GM23338 (cell line): ENCODE results near the gene FRG2C. TPM values are rescaled to one million over a fixed set of nuclear protein-coding genes. Genes with fewer than 3 reads are reported as not detected.
"Not testable (repeated sequence)": the region's sequence is repeated elsewhere in the genome, so short reads cannot be mapped to it uniquely, and the experiment has no call there.

Source experiments
- ATAC-seq: fragments of 200-7000 bp; cut with Tn5 transposase; 3 replicates; pipeline ENCODE4 v1.9.1; 2020
- DNase-seq: peaks from one replicate; pipeline ENCODE4 v3.0.0-alpha.2; 2015; ENCODE audit warnings: low spot score
- H2AFZ ChIP-seq: fragments of 200-600 bp; sonication (generic); 2 replicates; pipeline ENCODE4 v1.8.0; 2016; ENCODE audit warnings: antibody characterized with exemption, mild to moderate bottlenecking, moderate library complexity
- H3F3A ChIP-seq: fragments of 200-600 bp; sonication (generic); replicated peaks from 2 replicates; pipeline ENCODE4 v1.8.0; 2017; ENCODE audit warnings: antibody characterized with exemption, mixed run types, low read depth
- H3K27ac ChIP-seq: fragments of 200-600 bp; sonication (generic); 2 replicates; pipeline ENCODE4 v1.6.1; 2016; ENCODE audit warnings: low read depth
- H3K27me3 ChIP-seq: fragments of 200-600 bp; sonication (generic); 2 replicates; pipeline ENCODE4 v1.8.0; 2016; ENCODE audit warnings: mild to moderate bottlenecking, mixed run types, moderate library complexity; ENCODE audit not compliant: insufficient read depth
- H3K36me3 ChIP-seq: fragments of 200-600 bp; sonication (generic); 2 replicates; pipeline ENCODE4 v1.8.0; 2016; ENCODE audit warnings: mild to moderate bottlenecking; ENCODE audit not compliant: insufficient read depth
- H3K4me1 ChIP-seq: fragments of 200-600 bp; sonication (generic); 2 replicates; pipeline ENCODE4 v1.8.0; 2016; ENCODE audit warnings: mild to moderate bottlenecking, moderate library complexity; ENCODE audit not compliant: insufficient read depth
- H3K4me2 ChIP-seq: fragments of 200-600 bp; sonication (generic); 2 replicates; pipeline ENCODE4 v1.7.1; 2017; ENCODE audit warnings: mixed run types
- H3K4me3 ChIP-seq: fragments of 200-600 bp; sonication (generic); 2 replicates; pipeline ENCODE4 v1.6.1; 2016; ENCODE audit warnings: mixed run types
- H3K79me2 ChIP-seq: fragments of 200-600 bp; sonication (generic); replicated peaks from 2 replicates; pipeline ENCODE4 v1.8.0; 2017; ENCODE audit warnings: mild to moderate bottlenecking; ENCODE audit not compliant: insufficient read depth
- H3K9me2 ChIP-seq: fragments of 200-600 bp; sonication (generic); 2 replicates; pipeline ENCODE4 v1.8.0; 2017; ENCODE audit not compliant: insufficient read depth
- H4K20me1 ChIP-seq: fragments of 200-600 bp; sonication (generic); replicated peaks from 2 replicates; pipeline ENCODE4 v1.8.0; 2017; ENCODE audit warnings: mild to moderate bottlenecking; ENCODE audit not compliant: insufficient read depth
- H3K27ac Mint-ChIP-seq: 2 replicates; pipeline ENCODE4 v1.8.0; 2020; ENCODE audit warnings: inconsistent platforms, mild to moderate bottlenecking, moderate library complexity, mixed read lengths
- H3K27me3 Mint-ChIP-seq: 3 replicates; pipeline ENCODE4 v1.8.0; 2022; ENCODE audit warnings: low read depth, mild to moderate bottlenecking, moderate library complexity, mixed read lengths, inconsistent platforms; ENCODE audit not compliant: insufficient read depth, poor library complexity
- H3K36me3 Mint-ChIP-seq: 3 replicates; pipeline ENCODE4 v1.8.0; 2021; ENCODE audit warnings: low read depth, mild to moderate bottlenecking, inconsistent platforms, moderate library complexity, mixed read lengths
- H3K4me1 Mint-ChIP-seq: 3 replicates; pipeline ENCODE4 v1.8.0; 2020; ENCODE audit warnings: mild to moderate bottlenecking, inconsistent platforms, mixed read lengths
- H3K4me3 Mint-ChIP-seq: 3 replicates; pipeline ENCODE4 v1.8.0; 2021; ENCODE audit warnings: moderate library complexity, mild to moderate bottlenecking, inconsistent platforms, mixed read lengths
- H3K9me3 Mint-ChIP-seq: 3 replicates; pipeline ENCODE4 v1.8.0; 2020; ENCODE audit warnings: moderate library complexity, mild to moderate bottlenecking, inconsistent platforms, mixed read lengths
- CREB1 ChIP-seq: fragments of 250-450 bp; sonication (Bioruptor Pico); IDR thresholded peaks from 2 replicates; pipeline ENCODE4 v1.5.0; 2020; ENCODE audit warnings: low read depth, mild to moderate bottlenecking, moderate library complexity
- ETS1 ChIP-seq: IDR thresholded peaks from 2 replicates; pipeline ENCODE4 v1.6.1; 2016; ENCODE audit warnings: antibody characterized with exemption
- STAT1 ChIP-seq: IDR thresholded peaks from one replicate; pipeline ENCODE4 v1.6.1; 2016; ENCODE audit warnings: antibody characterized with exemption; ENCODE audit not compliant: unreplicated experiment
- ZNF462 ChIP-seq: fragments of 250-450 bp; sonication (Bioruptor Pico); IDR thresholded peaks from 2 replicates; pipeline ENCODE4 v1.5.0; 2020; ENCODE audit warnings: mild to moderate bottlenecking, moderate library complexity
- polyA plus RNA-seq: library from polyadenylated mRNA; unstranded; fragments of >200 nt; fragmentation: Nextera tagmentation; extraction: Ambion mirVana; gene quantifications from 2 replicates; pipeline ENCODE4 v1.2.1, GENCODE V29; 2016
- total RNA-seq: library from RNA; depleted of rRNA; stranded (reverse); fragments of >200 nt; shearing (Covaris generic); gene quantifications from 2 replicates; pipeline ENCODE4 v1.2.3, GENCODE V29; 2014

FRG2C gene
- total and polyA plus RNA-seq, 2 experiments from 2014 or later: 0.10 to 0.23 TPM

GRCh38 chr3:75631541-75631940 is 32.6 kb upstream of the FRG2C start (continued):
- no peak for TF ChIP-seq ZNF462 (CRISPR knock-in tag)
- no peak for TF ChIP-seq STAT1

- H3F3A ChIP-seq, H3K79me2 ChIP-seq, H3K27ac Mint-ChIP-seq, H4K20me1 ChIP-seq, H3K27me3 Mint-ChIP-seq, H3K9me3 Mint-ChIP-seq, DNase-seq, H3K27me3 ChIP-seq, H3K9me2 ChIP-seq, H3K4me3 ChIP-seq, ATAC-seq, H3K27ac ChIP-seq, H3K4me1 ChIP-seq, H3K36me3 Mint-ChIP-seq, H3K4me2 ChIP-seq, H2AFZ ChIP-seq, H3K4me3 Mint-ChIP-seq, H3K36me3 ChIP-seq: not testable (repeated sequence)
- H3K4me1 Mint-ChIP-seq: peaks cover 25% of the 10 kb centered on the region
Measured at GRCh38 chr3:75638947-75639346, 25.2 kb upstream of the FRG2C start.

- not testable (repeated sequence) for H3K27me3 ChIP-seq, H3K4me1 ChIP-seq, H3K36me3 ChIP-seq, H3K27me3 Mint-ChIP-seq, H3K9me2 ChIP-seq, H3K79me2 ChIP-seq, H3F3A ChIP-seq, H3K36me3 Mint-ChIP-seq, H4K20me1 ChIP-seq, H3K9me3 Mint-ChIP-seq, H3K27ac ChIP-seq
- Histone ChIP-seq H3K4me2 (peak overlapping the region; percentile 91), H2AFZ (0 out of 2 replicates have a peak overlapping the region, but pooled peaks have one; percentile 2), H3K4me3 (peak overlapping the region; percentile 59)
- H3K4me3 Mint-ChIP-seq: peak overlapping the region; percentile 92
- DNase-seq: peak; percentile 93
- TF ChIP-seq ETS1: peak; percentile 96
- TF ChIP-seq CREB1 (CRISPR knock-in tag): peak; percentile 92
- ATAC-seq: peak; percentile 32; the same call in 1 of the 3 replicates
- peak overlapping the region; percentile 88 for H3K27ac Mint-ChIP-seq
- H3K4me1 Mint-ChIP-seq: peaks cover 23% of the 10 kb centered on the region; the same call in 2 of the 3 replicates
Measured at GRCh38 chr3:75641107-75641517, 23.0 kb upstream of the FRG2C start.
